OCI-LY7 (cell line): ENCODE data around the gene FAF2. TPM values are rescaled to one million over a fixed set of nuclear protein-coding genes. Genes with fewer than 3 reads are reported as not detected.

Source experiments
- Bru-seq: library from RNA; stranded (reverse); fragments of 400-500 nt; gene quantifications from one replicate; lab custom pipeline; 2021; lab: Mats Ljungman, UMichigan
- BruChase-seq, 2 experiments: library from RNA; stranded (reverse); fragments of 400-500 nt; gene quantifications; one replicate each; lab custom pipeline; 2021; lab: Mats Ljungman, UMichigan
- BruUV-seq: library from RNA; stranded (reverse); fragments of 400-500 nt; replicated peaks from 2 replicates; lab custom pipeline; 2021; lab: Mats Ljungman, UMichigan
- CTCF ChIA-PET: fragments of 300-600 bp; sonication (Branson Sonifier 250); formaldehyde crosslinking; loops from one replicate; lab custom pipeline; 2022; ENCODE audit warnings: antibody characterized with exemption; ENCODE audit not compliant: unreplicated experiment; lab: Charles Lee
- POLR2A ChIA-PET: fragments of 300-600 bp; sonication (Branson Sonifier 250); formaldehyde crosslinking; loops from one replicate; lab custom pipeline; 2022; ENCODE audit warnings: antibody characterized with exemption; lab: Charles Lee
- DNase-seq: peaks from one replicate; pipeline ENCODE4 v3.0.0-alpha.2; 2015; ENCODE audit warnings: low spot score
- H2AFZ ChIP-seq: fragments of 200-600 bp; sonication (generic), shearing (Covaris generic); 2 replicates; pipeline ENCODE4 v1.6.1; 2014; ENCODE audit warnings: mild to moderate bottlenecking, antibody characterized with exemption, low read length, moderate library complexity
- H3K27ac ChIP-seq: fragments of 200-600 bp; sonication (generic); 2 replicates; pipeline ENCODE4 v1.5.1; 2014; ENCODE audit warnings: mixed run types, low read depth, mild to moderate bottlenecking, moderate library complexity, low read length, inconsistent platforms; ENCODE audit not compliant: poor library complexity, severe bottlenecking
- H3K36me3 ChIP-seq: fragments of 200-600 bp; sonication (generic); 2 replicates; pipeline ENCODE4 v1.6.1; 2014; ENCODE audit warnings: mild to moderate bottlenecking, antibody characterized with exemption, low read length, moderate library complexity, mixed read lengths; ENCODE audit not compliant: insufficient read depth
- H3K4me1 ChIP-seq: fragments of 200-600 bp; sonication (generic); 2 replicates; pipeline ENCODE4 v1.5.1; 2014; ENCODE audit warnings: mild to moderate bottlenecking, low read length; ENCODE audit not compliant: insufficient read depth, poor library complexity, severe bottlenecking
- H3K4me2 ChIP-seq: fragments of 200-600 bp; sonication (generic); 2 replicates; pipeline ENCODE4 v1.6.1; 2014; ENCODE audit warnings: mild to moderate bottlenecking, low read length
- H3K4me3 ChIP-seq: fragments of 200-600 bp; sonication (generic); 2 replicates; pipeline ENCODE4 v1.5.1; 2014; ENCODE audit warnings: mild to moderate bottlenecking, low read depth, low read length; ENCODE audit not compliant: poor library complexity, severe bottlenecking
- H3K79me2 ChIP-seq: fragments of 200-600 bp; sonication (generic); 2 replicates; pipeline ENCODE4 v1.6.1; 2016; ENCODE audit warnings: low read depth, mild to moderate bottlenecking, low read length, moderate library complexity, mixed read lengths; ENCODE audit not compliant: insufficient read depth
- H3K9me2 ChIP-seq: fragments of 200-600 bp; sonication (generic); 2 replicates; pipeline ENCODE4 v1.6.1; 2016; ENCODE audit warnings: mild to moderate bottlenecking, low read length, mixed read lengths; ENCODE audit not compliant: insufficient read depth
- H3K9me3 ChIP-seq: fragments of 200-600 bp; sonication (generic); 2 replicates; pipeline ENCODE4 v1.6.1; 2014; ENCODE audit warnings: mild to moderate bottlenecking, mixed run types, low read length, mixed read lengths
- H4K20me1 ChIP-seq: fragments of 200-600 bp; sonication (generic); 2 replicates; pipeline ENCODE4 v1.6.1; 2014; ENCODE audit warnings: mild to moderate bottlenecking, antibody characterized with exemption, low read length, moderate library complexity, mixed read lengths; ENCODE audit not compliant: insufficient read depth
- CTCF ChIP-seq: fragments of 200-600 bp; sonication (generic); conservative IDR thresholded peaks from 2 replicates; pipeline ENCODE4 v1.5.1; 2014; ENCODE audit warnings: mild to moderate bottlenecking, antibody characterized with exemption, low read length, moderate library complexity, mixed read lengths
- EZH2phosphoT487 ChIP-seq: fragments of 200-600 bp; sonication (generic); IDR thresholded peaks from 2 replicates; pipeline ENCODE4 v1.6.1; 2018; ENCODE audit warnings: low read depth, borderline replicate concordance, mild to moderate bottlenecking, mixed run types, antibody characterized with exemption, low read length, moderate library complexity, mixed read lengths
- intact Hi-C: fragments of 100-400 bp; cut with micrococcal nuclease; formaldehyde crosslinking; loops from one replicate; pipeline ENCODE4 v1.10.0; 2022; ENCODE audit not compliant: unreplicated experiment
- long read RNA-seq: library from polyadenylated mRNA; stranded (forward); transcript quantifications from one replicate; pipeline ENCODE4 v2.0.0, GENCODE V29; 2022
- total RNA-seq, 2 experiments: library from RNA; depleted of rRNA in 1 of 2; stranded (reverse); fragments of >200 nt in 1 of 2; shearing (Covaris generic) in 1 of 2; gene quantifications; 2 replicates each; pipeline ENCODE4 v1.2.3, GENCODE V29; 2014 to 2022

The FAF2 gene, protein sequence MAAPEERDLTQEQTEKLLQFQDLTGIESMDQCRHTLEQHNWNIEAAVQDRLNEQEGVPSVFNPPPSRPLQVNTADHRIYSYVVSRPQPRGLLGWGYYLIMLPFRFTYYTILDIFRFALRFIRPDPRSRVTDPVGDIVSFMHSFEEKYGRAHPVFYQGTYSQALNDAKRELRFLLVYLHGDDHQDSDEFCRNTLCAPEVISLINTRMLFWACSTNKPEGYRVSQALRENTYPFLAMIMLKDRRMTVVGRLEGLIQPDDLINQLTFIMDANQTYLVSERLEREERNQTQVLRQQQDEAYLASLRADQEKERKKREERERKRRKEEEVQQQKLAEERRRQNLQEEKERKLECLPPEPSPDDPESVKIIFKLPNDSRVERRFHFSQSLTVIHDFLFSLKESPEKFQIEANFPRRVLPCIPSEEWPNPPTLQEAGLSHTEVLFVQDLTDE
- total RNA-seq (2014; rRNA removed; shearing (Covaris generic)) (27.9 and 36.9 TPM in 2 replicates), total RNA-seq (2022) (46.4 and 49.7 TPM in 2 replicates), Bru-seq, nascent RNA (percentile 86 among the genes with signal in this experiment), BruChase-seq, experiment 1, labeled RNA remaining after a 6-hour chase (percentile 82 among the genes with signal in this experiment), BruChase-seq, experiment 2, labeled RNA remaining after a 2-hour chase (percentile 87 among the genes with signal in this experiment)
- long read RNA-seq, full-length matches to known transcripts, result 103 of 147 reads
- long read RNA-seq, partial matches to known transcripts, result 3 of 147 reads
- long read RNA-seq, other reads (novel, unspliced or antisense), result 41 of 147 reads

- peak within 1 kb of the TSS; percentile 78 for H2AFZ ChIP-seq
- H3K36me3 ChIP-seq, result peaks cover 21% of the 10 kb centered on the region
- H3K4me2 ChIP-seq, result peak within 1 kb of the TSS; percentile 90
- H3K4me1 ChIP-seq, result peaks cover 20% of the 10 kb centered on the region
- H3K27ac ChIP-seq, result peak within 1 kb of the TSS; percentile 71
- peak within 1 kb of the TSS; percentile 93 for H3K4me3 ChIP-seq
- ChIA-PET POLR2A (interaction anchor here (0.6 to 1.7 kb wide), 9 partner anchors 10 to 95 kb away, joined by 3 to 5 read pairs (median 3); no protein-coding TSS in a partner anchor), CTCF (interaction anchor here (0.6 to 1.1 kb wide), 6 partner anchors 80 to 94 kb away, joined by 3 to 6 read pairs (median 5); no protein-coding TSS in a partner anchor)
- peaks cover 45% of the 10 kb centered on the region for H3K79me2 ChIP-seq
- peak; percentile 96 for TF ChIP-seq CTCF
- no peak for TF ChIP-seq EZH2phosphoT487
- no peaks in the 10 kb centered on the region for H4K20me1 ChIP-seq
- H3K9me2 ChIP-seq, result no peaks in the 10 kb centered on the region
- intact Hi-C loops, result loop anchor here (2.0 to 10.0 kb wide), 4 partner anchors 59 to 547 kb away; partner anchors contain the start of genes HIGD2A, NOP16 and RNF44
- H3K9me3 ChIP-seq, result no peaks in the 10 kb centered on the region
- DNase-seq, result peak; percentile 97
- BruUV-seq, result no TSS peak
These were observed at the start of gene FAF2 for GRCh38 chr5:176447978-176448608. TSS of gene FAF2 (plus strand) at chr5:176448385. CDS start at chr5:176448408, 23 bp downstream.

- TF ChIP-seq CTCF (no peak), EZH2phosphoT487 (no peak)
- peaks cover under 1% of the 10 kb centered on the region; the same call in 1 of the 2 replicates for H3K36me3 ChIP-seq
- no peaks in the 10 kb centered on the region for H3K9me2 ChIP-seq
- no peak overlapping the region for H2AFZ ChIP-seq
- no TSS peak for BruUV-seq
- no peak for DNase-seq
- H3K9me3 ChIP-seq, result no peaks in the 10 kb centered on the region
- intact Hi-C loops, result no loop called here
- ChIA-PET POLR2A (interaction anchor here (0.6 kb wide), 1 partner anchor 9 kb away, joined by 3 read pairs; no protein-coding TSS in a partner anchor), CTCF (no interaction called here)
- H3K4me1 ChIP-seq, result no peaks in the 10 kb centered on the region
- no peak overlapping the region for H3K4me3 ChIP-seq
- H3K27ac ChIP-seq, result no peak overlapping the region
- H3K79me2 ChIP-seq, result no peaks in the 10 kb centered on the region
- H4K20me1 ChIP-seq, result no peaks in the 10 kb centered on the region
- no peak overlapping the region for H3K4me2 ChIP-seq
These were observed 47.6 kb upstream of the FAF2 start for GRCh38 chr5:176400382-176401156.
